Measurements from ENCODE around the gene XPNPEP1. TPM values are rescaled to one million over a fixed set of nuclear protein-coding genes. Genes with fewer than 3 reads are reported as not detected.

Gene XPNPEP1
- total RNA-seq, 1 experiment from 2014 or later, result 71.3 TPM

DNA sequence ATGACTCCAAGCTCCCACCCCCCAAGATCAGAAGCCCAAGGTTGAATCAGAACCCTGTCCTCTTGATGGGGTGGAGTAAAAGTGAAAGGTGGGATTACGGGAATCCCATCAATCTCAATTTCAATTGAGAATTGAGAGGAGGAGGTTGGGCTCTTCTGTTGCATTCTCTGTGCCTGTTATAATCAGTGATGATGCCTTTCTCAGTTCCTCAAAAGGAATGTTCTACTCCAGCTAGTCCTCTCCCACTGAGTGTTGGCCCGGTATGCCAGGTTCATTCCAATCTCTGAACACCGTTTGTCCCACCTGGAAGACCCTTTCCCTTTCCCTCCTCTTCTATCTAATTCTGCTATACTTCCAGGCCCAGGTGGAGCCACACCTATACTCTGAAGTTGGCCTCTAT is 17.2 kb upstream of the XPNPEP1 start:
- no CpG with 5 or more reads among the region's 3 CpGs for WGBS (ENCODE audit: extremely low coverage, insufficient read length, low lambda C conversion rate)
- no peaks in the 10 kb centered on the region for H3K36me3 Mint-ChIP-seq (ENCODE audit: insufficient read depth in 1 of 3, low read depth in 3 of 3)
- H3K4me2 ChIP-seq (ENCODE audit: insufficient read depth, insufficient read length, low read length), result no peak overlapping the region
- H3K56ac ChIP-seq (ENCODE audit: insufficient read length, low read depth, low read length), result no peak overlapping the region
- H2BK15ac ChIP-seq (ENCODE audit: low read depth, low read length), result no peak overlapping the region; the same call in 1 of the 2 replicates
- H3K4ac ChIP-seq (ENCODE audit: low read depth, low read length), result no peak overlapping the region
- no peaks in the 10 kb centered on the region for H3K79me1 ChIP-seq (ENCODE audit: insufficient read depth, low read depth, low read length, poor library complexity, severe bottlenecking)
- H2AK5ac ChIP-seq (ENCODE audit: insufficient read length, low read length), result no peak overlapping the region
- H2BK120ac ChIP-seq (ENCODE audit: low read depth, low read length, poor library complexity, severe bottlenecking), result no peak overlapping the region
- no peak overlapping the region for H2BK12ac ChIP-seq (ENCODE audit: insufficient read length, low read depth, low read length)
- H4K91ac ChIP-seq (ENCODE audit: insufficient read length, low read depth, low read length), result no peak overlapping the region
- no peak overlapping the region for H3K18ac ChIP-seq (ENCODE audit: insufficient read length, low read depth, low read length)
- peaks cover 22 to 32% of the 10 kb centered on the region in 2 experiments for H3K4me1 Mint-ChIP-seq
- H2BK5ac ChIP-seq (ENCODE audit: insufficient read length, low read length), result no peak overlapping the region
- no peaks in the 10 kb centered on the region for H3K23me2 ChIP-seq (ENCODE audit: insufficient read length, low read depth, low read length, poor library complexity, severe bottlenecking)
- no peak overlapping the region for H3K9ac ChIP-seq (ENCODE audit: extremely low read depth, insufficient read length, low read length)
- no peak overlapping the region for H3T11ph ChIP-seq (ENCODE audit: low read length)
- H3K23ac ChIP-seq (ENCODE audit: insufficient read length, low read depth, low read length), result no peak overlapping the region
- no peak overlapping the region for H3K4me3 Mint-ChIP-seq
- H3K27me3 Mint-ChIP-seq (ENCODE audit: low read depth), result no peaks in the 10 kb centered on the region
- H3K4me1 ChIP-seq (ENCODE audit: insufficient read depth, low read length), result 0 out of 2 replicates have a peak, but pooled peaks cover 4% of the 10 kb centered on the region
- H3K79me2 ChIP-seq (ENCODE audit: insufficient read depth, low read length), result no peaks in the 10 kb centered on the region
- no peaks in the 10 kb centered on the region for H4K20me1 ChIP-seq (ENCODE audit: control insufficient read depth, insufficient read depth, insufficient read length)
- H2BK20ac ChIP-seq (ENCODE audit: low read depth, low read length, poor library complexity, severe bottlenecking), result no peak overlapping the region
- peak overlapping the region in 1 of 3 experiments; percentile 60; a peak in 2 of 7 replicates for H3K27ac Mint-ChIP-seq
- H4K5ac ChIP-seq (ENCODE audit: insufficient read length, low read depth, low read length), result no peak overlapping the region
- no peaks in the 10 kb centered on the region for H3K9me3 ChIP-seq (ENCODE audit: control insufficient read depth, low read depth, low read length)
- H3K14ac ChIP-seq (ENCODE audit: insufficient read depth, low read length), result no peak overlapping the region
- no peaks in the 10 kb centered on the region; a peak in 1 of 5 replicates for H3K9me3 Mint-ChIP-seq
- H3K27ac ChIP-seq (ENCODE audit: insufficient read length, low read depth, low read length), result no peak overlapping the region
- TF ChIP-seq, protein P1, sequence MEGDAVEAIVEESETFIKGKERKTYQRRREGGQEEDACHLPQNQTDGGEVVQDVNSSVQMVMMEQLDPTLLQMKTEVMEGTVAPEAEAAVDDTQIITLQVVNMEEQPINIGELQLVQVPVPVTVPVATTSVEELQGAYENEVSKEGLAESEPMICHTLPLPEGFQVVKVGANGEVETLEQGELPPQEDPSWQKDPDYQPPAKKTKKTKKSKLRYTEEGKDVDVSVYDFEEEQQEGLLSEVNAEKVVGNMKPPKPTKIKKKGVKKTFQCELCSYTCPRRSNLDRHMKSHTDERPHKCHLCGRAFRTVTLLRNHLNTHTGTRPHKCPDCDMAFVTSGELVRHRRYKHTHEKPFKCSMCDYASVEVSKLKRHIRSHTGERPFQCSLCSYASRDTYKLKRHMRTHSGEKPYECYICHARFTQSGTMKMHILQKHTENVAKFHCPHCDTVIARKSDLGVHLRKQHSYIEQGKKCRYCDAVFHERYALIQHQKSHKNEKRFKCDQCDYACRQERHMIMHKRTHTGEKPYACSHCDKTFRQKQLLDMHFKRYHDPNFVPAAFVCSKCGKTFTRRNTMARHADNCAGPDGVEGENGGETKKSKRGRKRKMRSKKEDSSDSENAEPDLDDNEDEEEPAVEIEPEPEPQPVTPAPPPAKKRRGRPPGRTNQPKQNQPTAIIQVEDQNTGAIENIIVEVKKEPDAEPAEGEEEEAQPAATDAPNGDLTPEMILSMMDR (conservative IDR thresholded peaks at IDR 0.05), result no peak
- no peak overlapping the region for H2AFZ ChIP-seq (ENCODE audit: low read length)
- no peak for DNase-seq
- no peak overlapping the region for H4K8ac ChIP-seq (replicated peaks; ENCODE audit: insufficient read length, low read depth, low read length)
- H3K27me3 ChIP-seq (ENCODE audit: insufficient read depth, low read length), result no peaks in the 10 kb centered on the region

All from H9 (cell line).